H9 (cell line): ENCODE results near the gene ALG11. TPM values are rescaled to one million over a fixed set of nuclear protein-coding genes. Genes with fewer than 3 reads are reported as not detected.
A peak's percentile ranks its signal among the peaks of the same experiment; 100 is the strongest.

Experiments
- DNase-seq: peaks from one replicate; pipeline ENCODE4 v3.0.0-alpha.2; 2017
- H2AFZ ChIP-seq: one replicate; pipeline ENCODE4 v1.6.1; 2013; ENCODE audit warnings: mild to moderate bottlenecking, low read length, control low read depth, moderate library complexity
- H2AK5ac ChIP-seq: 2 replicates; pipeline ENCODE4 v1.6.1; 2013; ENCODE audit warnings: low read length, control low read depth, mixed read lengths; ENCODE audit not compliant: insufficient read length
- H2BK120ac ChIP-seq: one replicate; pipeline ENCODE4 v1.6.1; 2013; ENCODE audit warnings: low read depth, mild to moderate bottlenecking, low read length, control low read depth, inconsistent platforms; ENCODE audit not compliant: poor library complexity, severe bottlenecking
- H2BK12ac ChIP-seq: 2 replicates; pipeline ENCODE4 v1.6.1; 2013; ENCODE audit warnings: low read length, control low read depth, mixed read lengths, low read depth; ENCODE audit not compliant: insufficient read length
- H2BK15ac ChIP-seq: 2 replicates; pipeline ENCODE4 v1.6.1; 2013; ENCODE audit warnings: low read depth, low read length, control low read depth
- H2BK20ac ChIP-seq: one replicate; pipeline ENCODE4 v1.6.1; 2013; ENCODE audit warnings: low read depth, mild to moderate bottlenecking, low read length, control low read depth, inconsistent platforms; ENCODE audit not compliant: poor library complexity, severe bottlenecking
- H2BK5ac ChIP-seq: 2 replicates; pipeline ENCODE4 v1.6.1; 2013; ENCODE audit warnings: low read length, control low read depth, mixed read lengths; ENCODE audit not compliant: insufficient read length
- H3K14ac ChIP-seq: 2 replicates; pipeline ENCODE4 v1.6.1; 2013; ENCODE audit warnings: low read length, control low read depth; ENCODE audit not compliant: insufficient read depth
- H3K18ac ChIP-seq: 2 replicates; pipeline ENCODE4 v1.6.1; 2013; ENCODE audit warnings: low read depth, mild to moderate bottlenecking, mixed read lengths, low read length, control low read depth; ENCODE audit not compliant: insufficient read length
- H3K23ac ChIP-seq: 2 replicates; pipeline ENCODE4 v1.6.1; 2013; ENCODE audit warnings: low read length, control low read depth, mixed read lengths, low read depth; ENCODE audit not compliant: insufficient read length
- H3K23me2 ChIP-seq: 2 replicates; pipeline ENCODE4 v1.6.1; 2013; ENCODE audit warnings: low read depth, mild to moderate bottlenecking, mixed read lengths, low read length, control low read depth; ENCODE audit not compliant: insufficient read length, poor library complexity, severe bottlenecking
- H3K27ac ChIP-seq: 2 replicates; pipeline ENCODE4 v1.5.1; 2013; ENCODE audit warnings: low read length, control low read depth, mixed read lengths, low read depth; ENCODE audit not compliant: insufficient read length
- H3K27me3 ChIP-seq: 2 replicates; pipeline ENCODE4 v1.6.1; 2013; ENCODE audit warnings: low read length, control low read depth, inconsistent platforms; ENCODE audit not compliant: insufficient read depth
- H3K4ac ChIP-seq: 2 replicates; pipeline ENCODE4 v1.6.1; 2013; ENCODE audit warnings: low read depth, mild to moderate bottlenecking, control low read depth, inconsistent platforms, low read length, moderate library complexity
- H3K4me1 ChIP-seq: 2 replicates; pipeline ENCODE4 v1.6.1; 2013; ENCODE audit warnings: low read length, control low read depth, inconsistent platforms; ENCODE audit not compliant: insufficient read depth
- H3K4me2 ChIP-seq: 2 replicates; pipeline ENCODE4 v1.6.1; 2013; ENCODE audit warnings: low read length, control low read depth, mixed read lengths; ENCODE audit not compliant: insufficient read length, insufficient read depth
- H3K56ac ChIP-seq: 2 replicates; pipeline ENCODE4 v1.6.1; 2013; ENCODE audit warnings: low read depth, mild to moderate bottlenecking, mixed read lengths, low read length, control low read depth; ENCODE audit not compliant: insufficient read length
- H3K79me1 ChIP-seq: 2 replicates; pipeline ENCODE4 v1.6.1; 2013; ENCODE audit warnings: low read depth, mild to moderate bottlenecking, moderate library complexity, low read length, control low read depth, inconsistent platforms; ENCODE audit not compliant: insufficient read depth, poor library complexity, severe bottlenecking
- H3K79me2 ChIP-seq: 2 replicates; pipeline ENCODE4 v1.6.1; 2013; ENCODE audit warnings: low read length, control low read depth, inconsistent platforms; ENCODE audit not compliant: insufficient read depth
- H3K9ac ChIP-seq: 2 replicates; pipeline ENCODE4 v1.6.1; 2013; ENCODE audit warnings: low read length, control low read depth, mixed read lengths; ENCODE audit not compliant: insufficient read length; ENCODE audit errors: extremely low read depth
- H3K9me3 ChIP-seq: one replicate; pipeline ENCODE4 v1.6.1; 2013; ENCODE audit warnings: low read depth, low read length, inconsistent platforms; ENCODE audit not compliant: control insufficient read depth
- H3T11ph ChIP-seq: one replicate; pipeline ENCODE4 v1.6.1; 2013; ENCODE audit warnings: mild to moderate bottlenecking, low read length, control low read depth, inconsistent platforms
- H4K20me1 ChIP-seq: one replicate; pipeline ENCODE4 v1.6.1; 2013; ENCODE audit not compliant: control insufficient read depth, insufficient read length, insufficient read depth
- H4K5ac ChIP-seq: 2 replicates; pipeline ENCODE4 v1.6.1; 2013; ENCODE audit warnings: low read depth, mild to moderate bottlenecking, mixed read lengths, low read length, control low read depth; ENCODE audit not compliant: insufficient read length
- H4K8ac ChIP-seq: replicated peaks from 2 replicates; pipeline ENCODE4 v1.6.1; 2013; ENCODE audit warnings: low read length, control low read depth, mixed read lengths, low read depth; ENCODE audit not compliant: insufficient read length
- H4K91ac ChIP-seq: 2 replicates; pipeline ENCODE4 v1.6.1; 2013; ENCODE audit warnings: low read depth, mild to moderate bottlenecking, moderate library complexity, mixed read lengths, low read length, control low read depth; ENCODE audit not compliant: insufficient read length
- H3K27ac Mint-ChIP-seq, 3 experiments: 2 replicates in 2 of 3; 3 replicates in 1 of 3; pipeline ENCODE4 v1.8.0; 2020 to 2021; ENCODE audit warnings: mixed read lengths in 3 of 3, mild to moderate bottlenecking in 1 of 3, moderate library complexity in 1 of 3
- H3K27me3 Mint-ChIP-seq: 2 replicates; pipeline ENCODE4 v1.8.0; 2021; ENCODE audit warnings: low read depth, mild to moderate bottlenecking, moderate library complexity, mixed read lengths
- H3K36me3 Mint-ChIP-seq, 3 experiments: 2 replicates in 2 of 3; 3 replicates in 1 of 3; pipeline ENCODE4 v1.8.0; 2020 to 2021; ENCODE audit warnings: low read depth in 3 of 3, mixed read lengths in 3 of 3; ENCODE audit not compliant: insufficient read depth in 1 of 3
- H3K4me1 Mint-ChIP-seq, 2 experiments: 2 replicates each; pipeline ENCODE4 v1.8.0; 2020; ENCODE audit warnings: mixed read lengths in 2 of 2
- H3K4me3 Mint-ChIP-seq, 2 experiments: 2 replicates in 1 of 2; 3 replicates in 1 of 2; pipeline ENCODE4 v1.8.0; 2020 to 2021; ENCODE audit warnings: mild to moderate bottlenecking in 2 of 2, mixed read lengths in 2 of 2, moderate library complexity in 1 of 2
- H3K9me3 Mint-ChIP-seq, 2 experiments: 2 replicates in 1 of 2; 3 replicates in 1 of 2; pipeline ENCODE4 v1.8.0; 2020; ENCODE audit warnings: mild to moderate bottlenecking in 2 of 2, mixed read lengths in 2 of 2, moderate library complexity in 1 of 2
- CTCF ChIP-seq: fragments of 200-600 bp; sonication (generic); conservative IDR thresholded peaks from 3 replicates; pipeline ENCODE4 v1.8.0; 2021; ENCODE audit warnings: antibody characterized with exemption, mild to moderate bottlenecking
- WGBS: extraction: QIAGEN DNeasy Blood & Tissue Kit; methylation state at CpG from one replicate; pipeline ENCODE4 v1.1.7; 2013; ENCODE audit warnings: missing lambda C conversion rate, low lambda C conversion rate, mixed read lengths; ENCODE audit not compliant: insufficient read length; ENCODE audit errors: extremely low coverage; 5-methylcytosine and 5-hydroxymethylcytosine counted together
- total RNA-seq: library from RNA; stranded (reverse); gene quantifications from 2 replicates; pipeline ENCODE4 v1.2.1, GENCODE V29; 2021

Gene ALG11
- total RNA-seq, 1 experiment from 2014 or later = 46.6 TPM

GRCh38 chr13:51971520-51972426 is 40.4 kb upstream of the ALG11 start:
- Mint-ChIP-seq H3K27me3 (no peaks in the 10 kb centered on the region), H3K36me3 (no peaks in the 10 kb centered on the region), H3K27ac (peak overlapping the region in 1 of 3 experiments; percentile 22; a peak in 1 of 7 replicates), H3K4me3 (no peak overlapping the region), H3K9me3 (no peaks in the 10 kb centered on the region; a peak in 1 of 5 replicates), H3K4me1 (no peaks in the 10 kb centered on the region)
- Histone ChIP-seq H3K27ac (no peak overlapping the region), H4K5ac (no peak overlapping the region), H3K27me3 (no peaks in the 10 kb centered on the region), H4K8ac (no peak overlapping the region), H3K79me1 (no peaks in the 10 kb centered on the region), H3K4ac (no peak overlapping the region), H3K9me3 (no peaks in the 10 kb centered on the region), H4K20me1 (no peaks in the 10 kb centered on the region), H2BK20ac (no peak overlapping the region), H3K18ac (no peak overlapping the region), H2AFZ (no peak overlapping the region), H2AK5ac (no peak overlapping the region), H2BK120ac (no peak overlapping the region), H3T11ph (no peak overlapping the region), H3K79me2 (no peaks in the 10 kb centered on the region), H3K14ac (no peak overlapping the region), H3K9ac (no peak overlapping the region), H3K4me1 (no peaks in the 10 kb centered on the region), H4K91ac (no peak overlapping the region), H3K23ac (no peak overlapping the region), H2BK12ac (no peak overlapping the region), H3K23me2 (no peaks in the 10 kb centered on the region), H3K4me2 (no peak overlapping the region), H2BK5ac (no peak overlapping the region), H2BK15ac (no peak overlapping the region), H3K56ac (no peak overlapping the region)
- no peak for DNase-seq
- no peak for TF ChIP-seq CTCF
- WGBS = no CpG with 5 or more reads among the region's 15 CpGs
